ENCODE measurements around the gene SLC9A9. TPM values are rescaled to one million over a fixed set of nuclear protein-coding genes. Genes with fewer than 3 reads are reported as not detected.
A peak's percentile ranks its signal among the peaks of the same experiment; 100 is the strongest.

The SLC9A9 gene
- total RNA-seq, 1 experiment from 2014 or later = 1.5 TPM

- Mint-ChIP-seq H3K27me3 (ENCODE audit: unreplicated experiment) (peaks cover 32% of the 10 kb centered on the region), H3K4me1 (ENCODE audit: low read depth, unreplicated experiment) (no peaks in the 10 kb centered on the region), H3K27ac (ENCODE audit: unreplicated experiment) (no peak overlapping the region), H3K36me3 (ENCODE audit: insufficient read depth, unreplicated experiment) (no peaks in the 10 kb centered on the region), H3K4me3 (ENCODE audit: low read depth, unreplicated experiment) (no peak overlapping the region), H3K9me3 (ENCODE audit: low read depth, unreplicated experiment) (no peaks in the 10 kb centered on the region)
- DNase-seq = no peak
- intact Hi-C loops (cut with micrococcal nuclease; ENCODE audit: unreplicated experiment) = no loop called here
- BruUV-seq (replicated peaks) = no TSS peak
- no peak for TF ChIP-seq CTCF (IDR thresholded peaks at IDR 0.05; ENCODE audit: unreplicated experiment)
- CTCF ChIA-PET = interaction anchor here (0.8 to 0.9 kb wide), 2 partner anchors 11 to 209 kb away, joined by 3 to 5 read pairs; no protein-coding TSS in a partner anchor
Measured at GRCh38 chr3:143330296-143330868, 517.9 kb downstream of the SLC9A9 start.

GRCh38 chr3:143329567-143330211 is 518.6 kb downstream of the SLC9A9 start:
- no peak overlapping the region for H3K27ac Mint-ChIP-seq (ENCODE audit: unreplicated experiment)
- TF ChIP-seq CTCF (IDR thresholded peaks at IDR 0.05; ENCODE audit: unreplicated experiment) = no peak
- DNase-seq = no peak
- CTCF ChIA-PET = interaction anchor here (0.9 kb wide), 1 partner anchor 10 kb away, joined by 5 read pairs; no protein-coding TSS in a partner anchor
- no peaks in the 10 kb centered on the region for H3K36me3 Mint-ChIP-seq (ENCODE audit: insufficient read depth, unreplicated experiment)
- intact Hi-C loops (cut with micrococcal nuclease; ENCODE audit: unreplicated experiment) = no loop called here
- BruUV-seq (replicated peaks) = no TSS peak
- H3K27me3 Mint-ChIP-seq (ENCODE audit: unreplicated experiment) = peaks cover 32% of the 10 kb centered on the region
- H3K4me3 Mint-ChIP-seq (ENCODE audit: low read depth, unreplicated experiment) = peak overlapping the region; percentile 48
- no peaks in the 10 kb centered on the region for H3K4me1 Mint-ChIP-seq (ENCODE audit: low read depth, unreplicated experiment)
- H3K9me3 Mint-ChIP-seq (ENCODE audit: low read depth, unreplicated experiment) = no peaks in the 10 kb centered on the region

GRCh38 chr3:143328451-143328850 is 519.8 kb downstream of the SLC9A9 start:
- CTCF ChIA-PET = no interaction called here
- Mint-ChIP-seq H3K4me1 (ENCODE audit: low read depth, unreplicated experiment) (no peaks in the 10 kb centered on the region), H3K4me3 (ENCODE audit: low read depth, unreplicated experiment) (no peak overlapping the region), H3K27me3 (ENCODE audit: unreplicated experiment) (peaks cover 32% of the 10 kb centered on the region), H3K27ac (ENCODE audit: unreplicated experiment) (no peak overlapping the region), H3K9me3 (ENCODE audit: low read depth, unreplicated experiment) (no peaks in the 10 kb centered on the region), H3K36me3 (ENCODE audit: insufficient read depth, unreplicated experiment) (no peaks in the 10 kb centered on the region)
- no peak for DNase-seq
- intact Hi-C loops (cut with micrococcal nuclease; ENCODE audit: unreplicated experiment) = no loop called here
- no peak for TF ChIP-seq CTCF (IDR thresholded peaks at IDR 0.05; ENCODE audit: unreplicated experiment)
- BruUV-seq (replicated peaks) = no TSS peak

DNA sequence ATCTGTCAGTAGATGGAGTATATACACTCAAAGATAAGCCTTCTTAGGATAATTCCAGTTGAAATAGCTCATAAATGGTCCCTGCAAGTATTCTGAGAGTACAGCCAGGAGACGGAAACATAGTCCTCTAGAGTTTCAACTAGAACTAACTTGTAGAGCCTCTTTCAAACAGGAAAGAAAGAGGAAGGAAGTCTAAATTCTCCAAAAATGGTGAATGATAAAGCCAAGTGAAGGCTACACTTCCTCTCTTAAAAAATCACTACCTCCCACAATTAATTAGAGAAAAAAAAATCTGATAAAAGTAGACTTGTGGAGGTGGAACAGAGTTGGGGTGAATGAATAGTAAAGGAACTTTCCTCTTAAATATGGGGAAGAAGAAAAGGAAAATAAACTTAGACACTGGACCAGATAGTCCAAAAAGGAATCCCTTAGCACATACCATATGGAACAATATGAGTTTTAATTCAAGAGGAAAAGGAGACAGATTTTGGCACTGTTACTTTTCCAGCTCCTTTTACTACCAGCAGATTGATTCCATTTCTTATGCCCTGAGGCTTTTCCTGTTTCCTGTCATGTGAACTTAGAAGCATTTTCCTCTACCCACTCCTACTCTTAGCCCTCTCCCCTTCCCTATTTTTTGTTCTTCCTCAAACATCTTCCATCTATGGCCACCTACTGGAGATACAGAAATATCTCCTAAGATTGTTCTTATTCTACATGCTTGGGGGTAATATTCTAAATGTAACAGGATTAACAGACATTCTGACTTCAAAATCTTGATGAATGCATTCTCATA is 521.1 kb downstream of the SLC9A9 start:
- CTCF ChIA-PET = interaction anchor here (0.6 kb wide), 1 partner anchor 21 kb away, joined by 5 read pairs; no protein-coding TSS in a partner anchor
- Mint-ChIP-seq H3K9me3 (ENCODE audit: low read depth, unreplicated experiment) (no peaks in the 10 kb centered on the region), H3K27me3 (ENCODE audit: unreplicated experiment) (peaks cover 32% of the 10 kb centered on the region), H3K4me1 (ENCODE audit: low read depth, unreplicated experiment) (no peaks in the 10 kb centered on the region), H3K36me3 (ENCODE audit: insufficient read depth, unreplicated experiment) (no peaks in the 10 kb centered on the region), H3K4me3 (ENCODE audit: low read depth, unreplicated experiment) (no peak overlapping the region), H3K27ac (ENCODE audit: unreplicated experiment) (no peak overlapping the region)
- no TSS peak for BruUV-seq (replicated peaks)
- DNase-seq = no peak
- intact Hi-C loops (cut with micrococcal nuclease; ENCODE audit: unreplicated experiment) = no loop called here
- TF ChIP-seq CTCF (IDR thresholded peaks at IDR 0.05; ENCODE audit: unreplicated experiment) = no peak

Data from Calu3 (cell line).